Retinal pigment epithelial cell (primary cell): Measurements from ENCODE around the gene SUN3.

Source experiments
- DNase-seq: peaks from one replicate; pipeline ENCODE4 v3.0.0-alpha.2; 2010; ENCODE audit warnings: low read depth
- H3K4me3 ChIP-seq: 2 replicates; pipeline ENCODE4 v1.5.1; 2011; ENCODE audit warnings: mild to moderate bottlenecking, low read length, control low read depth, moderate library complexity
- CTCF ChIP-seq: conservative IDR thresholded peaks from 2 replicates; pipeline ENCODE4 v1.5.1; 2011; ENCODE audit warnings: low read depth, low read length, control low read depth, inconsistent platforms

Gene SUN3

GRCh38 chr7:47952224-47952623 is 76.7 kb downstream of the SUN3 start:
- no peak for TF ChIP-seq CTCF
- H3K4me3 ChIP-seq, result no peak overlapping the region
- no peak for DNase-seq

- H3K4me3 ChIP-seq, result no peak overlapping the region
- no peak for DNase-seq
- no peak for TF ChIP-seq CTCF
Observed at GRCh38 chr7:47951374-47951773, 77.5 kb downstream of the SUN3 start.

- no peak for TF ChIP-seq CTCF
- H3K4me3 ChIP-seq, result no peak overlapping the region
- no peak for DNase-seq
Observed at GRCh38 chr7:47950714-47951113, 78.2 kb downstream of the SUN3 start.

- no peak for DNase-seq
- TF ChIP-seq CTCF, result no peak
- no peak overlapping the region for H3K4me3 ChIP-seq
Observed at GRCh38 chr7:47949703-47950102, 79.2 kb downstream of the SUN3 start.

- H3K4me3 ChIP-seq, result no peak within 1 kb of the TSS
- no peak for TF ChIP-seq CTCF
- DNase-seq, result no peak
Observed at GRCh38 chr7:47948141-47948790, 80.6 kb downstream of the SUN3 start, which contains the start of gene PKD1L1. Gene PKD1L1, minus strand, starts transcription at chr7:47948466. Its CDS starts 26 bp downstream, at chr7:47948440.

- no peak overlapping the region for H3K4me3 ChIP-seq
- no peak for DNase-seq
- TF ChIP-seq CTCF, result no peak
Observed at GRCh38 chr7:47947355-47947749, 81.6 kb downstream of the SUN3 start.

GRCh38 chr7:47946581-47947354 is 82.1 kb downstream of the SUN3 start:
- no peak for TF ChIP-seq CTCF
- DNase-seq, result no peak
- no peak overlapping the region for H3K4me3 ChIP-seq
